LNCaP clone FGC (cell line): ENCODE results near the gene CDC14C.
"Not testable (repeated sequence)": the region's sequence is repeated elsewhere in the genome, so short reads cannot be mapped to it uniquely, and the experiment has no call there.

ENCODE experiments used
- DNase-seq: peaks from one replicate; pipeline ENCODE4 v3.0.0-alpha.2; 2011; ENCODE audit warnings: low read depth
- H3K4me3 ChIP-seq: 2 replicates; pipeline ENCODE4 v1.5.1; 2011; ENCODE audit warnings: mild to moderate bottlenecking, low read depth, low read length, control low read depth
- TF ChIP-seq, protein P1 (sequence below): IDR thresholded peaks from 2 replicates; pipeline ENCODE4 v1.5.1; 2012; ENCODE audit warnings: mild to moderate bottlenecking; ENCODE audit not compliant: control insufficient read depth, insufficient read depth; ENCODE audit errors: extremely low read depth

The CDC14C gene

DNA sequence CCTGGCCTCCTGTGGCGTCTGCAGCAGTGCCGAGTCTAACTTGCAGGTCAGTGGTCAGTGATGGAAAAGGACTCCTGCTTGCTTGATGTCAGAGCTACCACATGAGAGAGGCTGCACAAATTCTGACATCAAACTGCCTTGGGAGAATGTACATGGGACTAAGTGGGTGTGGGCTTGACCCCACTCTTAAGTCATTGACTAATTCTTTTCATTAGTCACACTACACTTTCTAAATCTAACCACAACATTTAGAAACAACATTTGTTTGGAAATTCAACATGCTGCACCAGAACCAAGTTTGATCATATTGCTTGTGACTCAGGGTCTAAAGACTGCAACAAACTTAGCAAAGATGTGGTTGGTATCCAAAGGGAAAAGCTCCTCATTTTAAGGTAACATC, 24.4 kb upstream of the CDC14C start:
- H3K4me3 ChIP-seq, result no peak overlapping the region
- TF ChIP-seq, protein P1, sequence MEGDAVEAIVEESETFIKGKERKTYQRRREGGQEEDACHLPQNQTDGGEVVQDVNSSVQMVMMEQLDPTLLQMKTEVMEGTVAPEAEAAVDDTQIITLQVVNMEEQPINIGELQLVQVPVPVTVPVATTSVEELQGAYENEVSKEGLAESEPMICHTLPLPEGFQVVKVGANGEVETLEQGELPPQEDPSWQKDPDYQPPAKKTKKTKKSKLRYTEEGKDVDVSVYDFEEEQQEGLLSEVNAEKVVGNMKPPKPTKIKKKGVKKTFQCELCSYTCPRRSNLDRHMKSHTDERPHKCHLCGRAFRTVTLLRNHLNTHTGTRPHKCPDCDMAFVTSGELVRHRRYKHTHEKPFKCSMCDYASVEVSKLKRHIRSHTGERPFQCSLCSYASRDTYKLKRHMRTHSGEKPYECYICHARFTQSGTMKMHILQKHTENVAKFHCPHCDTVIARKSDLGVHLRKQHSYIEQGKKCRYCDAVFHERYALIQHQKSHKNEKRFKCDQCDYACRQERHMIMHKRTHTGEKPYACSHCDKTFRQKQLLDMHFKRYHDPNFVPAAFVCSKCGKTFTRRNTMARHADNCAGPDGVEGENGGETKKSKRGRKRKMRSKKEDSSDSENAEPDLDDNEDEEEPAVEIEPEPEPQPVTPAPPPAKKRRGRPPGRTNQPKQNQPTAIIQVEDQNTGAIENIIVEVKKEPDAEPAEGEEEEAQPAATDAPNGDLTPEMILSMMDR, result no peak
- no peak for DNase-seq

DNA sequence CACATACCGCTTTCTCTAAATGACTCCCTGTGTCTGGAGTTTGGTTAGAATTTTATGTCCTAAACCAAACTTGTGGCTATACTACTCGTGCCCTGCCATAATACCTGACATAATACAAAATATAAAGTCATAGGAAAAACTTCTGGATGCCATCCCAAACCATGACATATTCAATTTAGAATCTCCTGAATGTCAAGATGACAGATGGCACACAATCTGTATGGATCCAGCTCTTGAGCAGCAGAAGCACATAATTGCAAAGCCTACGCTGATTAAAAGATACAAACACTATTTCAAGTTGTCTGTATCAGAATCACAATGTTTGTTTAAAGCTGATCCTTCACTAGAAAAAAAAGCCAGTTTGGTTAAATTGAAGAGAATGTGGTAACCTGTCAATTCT, 22.4 kb upstream of the CDC14C start:
- DNase-seq, result no peak
- H3K4me3 ChIP-seq, result no peak overlapping the region
- TF ChIP-seq, protein P1, result no peak

GRCh38 chr7:48904975-48905374, 19.4 kb upstream of the CDC14C start:
- DNase-seq, result no peak
- H3K4me3 ChIP-seq, result no peak overlapping the region
- TF ChIP-seq, protein P1, result no peak

GRCh38 chr7:48905686-48906085, 18.7 kb upstream of the CDC14C start:
- not testable (repeated sequence) for H3K4me3 ChIP-seq, DNase-seq

DNA sequence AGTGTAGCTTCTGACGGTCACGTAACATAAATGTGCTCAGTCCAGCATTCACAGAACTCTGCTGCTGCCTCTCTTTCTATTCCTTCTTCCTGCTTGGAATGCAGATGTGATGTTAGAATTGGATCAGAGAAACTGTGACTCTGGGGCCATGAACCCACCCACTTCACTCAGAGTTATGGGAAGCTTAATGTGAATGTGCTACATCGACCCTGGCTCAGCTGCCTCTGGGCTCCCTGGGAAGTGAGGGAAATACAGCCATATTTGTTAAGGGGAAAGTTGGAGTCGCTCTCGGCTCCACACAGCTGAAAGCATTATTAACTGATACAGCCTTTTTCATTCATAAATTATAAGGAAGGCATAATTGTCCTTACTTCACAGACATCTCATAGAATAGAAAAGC, 14.5 kb upstream of the CDC14C start:
- H3K4me3 ChIP-seq, DNase-seq: not testable (repeated sequence)

- no peak overlapping the region for H3K4me3 ChIP-seq
- TF ChIP-seq, protein P1, result no peak
- DNase-seq, result no peak
Observed at GRCh38 chr7:48931481-48931880, 7.1 kb downstream of the CDC14C start.

DNA sequence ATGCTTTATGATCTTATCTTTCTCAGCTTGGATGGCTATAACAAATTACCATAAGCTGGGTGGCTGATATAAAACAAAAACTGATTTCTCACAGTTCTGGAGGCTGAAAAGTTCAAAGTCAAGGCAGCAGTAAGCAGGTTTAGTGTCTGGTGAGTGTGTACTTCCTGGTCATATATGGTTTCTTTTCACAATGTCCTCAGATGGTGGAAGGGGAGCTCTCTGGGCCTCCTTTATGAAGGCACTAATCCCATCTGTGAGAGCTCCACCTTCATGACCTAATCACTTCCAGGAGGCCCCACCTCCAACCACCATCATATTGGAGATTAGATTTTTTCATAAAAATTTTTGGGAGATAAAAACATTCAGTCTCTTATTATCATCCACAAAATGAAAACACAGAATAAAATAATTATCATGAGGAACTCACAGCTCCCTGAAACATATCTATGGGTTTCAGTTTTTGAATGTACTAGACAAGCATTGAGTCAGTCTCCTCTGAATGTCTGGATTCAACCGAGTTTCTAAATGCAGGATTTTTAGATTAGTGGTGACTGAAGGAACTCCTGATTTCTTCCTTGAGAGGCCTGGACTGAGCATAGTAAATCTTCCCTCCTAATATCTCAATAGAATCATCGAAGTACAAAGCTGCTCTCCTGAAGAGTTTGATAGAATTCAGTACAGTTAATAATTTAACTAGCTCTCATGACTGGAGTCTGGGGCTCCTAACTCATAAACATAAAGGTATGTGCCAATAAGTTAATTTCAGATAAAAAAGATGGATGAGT, 8.0 kb downstream of the CDC14C start:
- no peak overlapping the region for H3K4me3 ChIP-seq
- TF ChIP-seq, protein P1, result no peak
- DNase-seq, result no peak

DNA sequence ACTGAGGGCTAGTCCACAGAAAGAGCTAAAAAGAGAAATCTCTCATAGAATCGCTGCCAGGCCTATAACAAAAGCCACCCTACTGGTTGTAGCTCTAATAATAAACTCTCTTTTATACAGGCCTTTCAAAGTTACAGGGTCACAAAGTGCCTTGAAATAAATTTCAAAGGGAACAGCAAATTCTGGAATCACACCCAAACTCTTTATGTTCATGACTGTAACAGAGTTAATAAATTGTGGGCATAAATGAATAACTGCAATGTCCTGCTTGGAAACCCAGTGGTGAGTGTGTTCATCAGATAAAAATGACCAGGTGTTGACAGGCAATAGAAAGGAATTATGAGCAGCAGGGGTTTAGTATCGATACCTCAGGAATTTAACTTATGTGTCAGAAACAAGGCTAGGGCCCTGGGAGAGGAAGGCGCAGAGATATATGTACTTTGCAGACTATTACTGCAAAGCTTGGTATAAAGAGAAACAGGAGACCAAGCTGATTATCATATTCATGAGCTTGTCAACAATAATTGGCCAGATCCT, 9.3 kb downstream of the CDC14C start:
- DNase-seq, result no peak
- no peak overlapping the region for H3K4me3 ChIP-seq
- TF ChIP-seq, protein P1, result no peak
